ENCODE measurements around the gene CACNA2D3.

- no peak for TF ChIP-seq CTCF (IDR thresholded peaks at IDR 0.05; ENCODE audit: insufficient read depth, low read depth, low read length)
- no peak for TF ChIP-seq EZH2 (IDR thresholded peaks at IDR 0.05; ENCODE audit: insufficient read depth, low read length)
Measured at GRCh38 chr3:54745843-54746242, 623.5 kb downstream of the CACNA2D3 start.
